Mesenchymal stem cell (in vitro differentiated cells and primary cell): ENCODE measurements around the gene SLC44A3.

Experiments used
- DNase-seq: peaks from one replicate; pipeline ENCODE4 v3.0.0-alpha.2; 2013
- H2AFZ ChIP-seq: one replicate; pipeline ENCODE4 v1.6.1; 2013; ENCODE audit warnings: low read depth, mild to moderate bottlenecking, control low read depth, inconsistent platforms, low read length, moderate library complexity
- H2AK5ac ChIP-seq: 2 replicates; pipeline ENCODE4 v1.6.1; 2013; ENCODE audit warnings: low read length, moderate library complexity, mild to moderate bottlenecking, inconsistent platforms; ENCODE audit not compliant: severe bottlenecking
- H2BK120ac ChIP-seq: one replicate; pipeline ENCODE4 v1.6.1; 2013; ENCODE audit warnings: low read depth, mild to moderate bottlenecking, inconsistent platforms, low read length, moderate library complexity
- H2BK12ac ChIP-seq, 2 experiments: one replicate each; pipeline ENCODE4 v1.6.1; 2013; ENCODE audit warnings: inconsistent platforms in 2 of 2, low read length in 2 of 2, mild to moderate bottlenecking in 2 of 2, moderate library complexity in 2 of 2, control low read depth in 1 of 2
- H2BK15ac ChIP-seq: one replicate; pipeline ENCODE4 v1.6.1; 2013; ENCODE audit warnings: mild to moderate bottlenecking, low read depth, inconsistent platforms; ENCODE audit not compliant: poor library complexity, severe bottlenecking
- H2BK5ac ChIP-seq: 2 replicates; pipeline ENCODE4 v1.6.1; 2013; ENCODE audit warnings: low read depth, mild to moderate bottlenecking, low read length, control low read depth, inconsistent platforms; ENCODE audit not compliant: poor library complexity, severe bottlenecking
- H3K14ac ChIP-seq, 2 experiments: one replicate each; pipeline ENCODE4 v1.6.1; 2013; ENCODE audit warnings: inconsistent platforms in 2 of 2, low read length in 2 of 2, control low read depth in 1 of 2, mild to moderate bottlenecking in 1 of 2, moderate library complexity in 1 of 2
- H3K18ac ChIP-seq, 2 experiments: one replicate each; pipeline ENCODE4 v1.6.1; 2013; ENCODE audit warnings: inconsistent platforms in 2 of 2, low read length in 2 of 2, control low read depth in 1 of 2, low read depth in 1 of 2, mild to moderate bottlenecking in 1 of 2
- H3K23ac ChIP-seq, 2 experiments: one replicate each; pipeline ENCODE4 v1.6.1; 2013; ENCODE audit warnings: inconsistent platforms in 2 of 2, low read length in 2 of 2, mild to moderate bottlenecking in 2 of 2, moderate library complexity in 2 of 2, control low read depth in 1 of 2
- H3K27ac ChIP-seq: 2 replicates; pipeline ENCODE4 v1.5.1; 2013; ENCODE audit warnings: mild to moderate bottlenecking, moderate library complexity, low read length, control low read depth, inconsistent platforms; ENCODE audit not compliant: poor library complexity, severe bottlenecking
- H3K27me3 ChIP-seq, 2 experiments: 2 replicates each; pipeline versions ENCODE4 v1.6.1 to v1.7.0; 2013; ENCODE audit warnings: low read length in 2 of 2, mild to moderate bottlenecking in 2 of 2, moderate library complexity in 2 of 2, control low read depth in 1 of 2, inconsistent platforms in 1 of 2; ENCODE audit not compliant: control insufficient read depth in 1 of 2, insufficient read depth in 1 of 2
- H3K36me3 ChIP-seq, 2 experiments: 2 replicates each; pipeline versions ENCODE4 v1.6.1 to v1.7.0; 2013; ENCODE audit warnings: low read length in 2 of 2, control low read depth in 1 of 2, inconsistent platforms in 1 of 2, low read depth in 1 of 2, mild to moderate bottlenecking in 1 of 2; ENCODE audit not compliant: insufficient read depth in 2 of 2, control insufficient read depth in 1 of 2
- H3K4ac ChIP-seq, 2 experiments: one replicate each; pipeline ENCODE4 v1.6.1; 2013; ENCODE audit warnings: inconsistent platforms in 2 of 2, low read length in 2 of 2, mild to moderate bottlenecking in 2 of 2, moderate library complexity in 2 of 2, control low read depth in 1 of 2, low read depth in 1 of 2
- H3K4me1 ChIP-seq: 2 replicates; pipeline ENCODE4 v1.6.1; 2013; ENCODE audit warnings: low read depth, low read length, control low read depth; ENCODE audit not compliant: control insufficient read depth, insufficient read depth
- H3K4me2 ChIP-seq: 2 replicates; pipeline ENCODE4 v1.6.1; 2013; ENCODE audit warnings: low read length, mild to moderate bottlenecking, inconsistent platforms; ENCODE audit not compliant: poor library complexity, severe bottlenecking
- H3K4me3 ChIP-seq, 2 experiments: 2 replicates each; pipeline versions ENCODE4 v1.5.1 to v1.7.0; 2013; ENCODE audit warnings: low read length in 2 of 2, mild to moderate bottlenecking in 2 of 2, control low read depth in 1 of 2, low read depth in 1 of 2; ENCODE audit not compliant: insufficient read depth in 1 of 2
- H3K79me1 ChIP-seq: replicated peaks from 2 replicates; pipeline ENCODE4 v1.6.1; 2013; ENCODE audit warnings: mild to moderate bottlenecking, control low read depth, low read length, inconsistent platforms; ENCODE audit not compliant: poor library complexity, severe bottlenecking
- H3K9ac ChIP-seq: 2 replicates; pipeline ENCODE4 v1.7.0; 2013; ENCODE audit warnings: mild to moderate bottlenecking, low read length, moderate library complexity
- H3K9me3 ChIP-seq: 2 replicates; pipeline ENCODE4 v1.7.0; 2013; ENCODE audit warnings: mild to moderate bottlenecking, low read length; ENCODE audit not compliant: control insufficient read depth
- H4K8ac ChIP-seq: one replicate; pipeline ENCODE4 v1.6.1; 2013; ENCODE audit warnings: inconsistent platforms, mild to moderate bottlenecking, low read length, moderate library complexity
- H4K91ac ChIP-seq: one replicate; pipeline ENCODE4 v1.6.1; 2013; ENCODE audit warnings: mild to moderate bottlenecking, low read length, inconsistent platforms
- WGBS: methylation state at CpG from one replicate; pipeline ENCODE4 v1.1.7; 2013; ENCODE audit warnings: mixed read lengths; 5-methylcytosine and 5-hydroxymethylcytosine counted together

The SLC44A3 gene

GRCh38 chr1:94899756-94900155 lies 79.6 kb downstream of the SLC44A3 start:
- Histone ChIP-seq H2AK5ac (no peak overlapping the region), H3K9ac (no peak overlapping the region), H3K27ac (peak overlapping the region; percentile 25), H4K91ac (no peak overlapping the region), H3K23ac (no peak overlapping the region), H3K36me3 (peaks cover 13 to 85% of the 10 kb centered on the region in 2 experiments), H2BK5ac (no peak overlapping the region), H3K79me1 (peaks cover 9% of the 10 kb centered on the region), H3K4ac (no peak overlapping the region), H3K18ac (no peak overlapping the region), H2BK120ac (no peak overlapping the region), H2AFZ (no peak overlapping the region), H3K4me1 (peaks cover 6% of the 10 kb centered on the region), H3K4me2 (no peak overlapping the region), H3K14ac (no peak overlapping the region), H2BK12ac (no peak overlapping the region), H3K27me3 (no peaks in the 10 kb centered on the region), H2BK15ac (no peak overlapping the region), H3K9me3 (no peaks in the 10 kb centered on the region), H4K8ac (no peak overlapping the region), H3K4me3 (no peak overlapping the region)
- DNase-seq = no peak
- no CpG with 5 or more reads among the region's 1 CpG for WGBS

GRCh38 chr1:94901841-94902240 lies 81.7 kb downstream of the SLC44A3 start:
- Histone ChIP-seq H3K18ac (no peak overlapping the region), H3K23ac (no peak overlapping the region), H2BK120ac (no peak overlapping the region), H3K36me3 (peaks cover 8 to 69% of the 10 kb centered on the region in 2 experiments), H3K4me3 (no peak overlapping the region), H2BK15ac (no peak overlapping the region), H4K91ac (no peak overlapping the region), H3K79me1 (peaks cover 4% of the 10 kb centered on the region), H3K27me3 (no peaks in the 10 kb centered on the region), H3K14ac (no peak overlapping the region), H2AFZ (no peak overlapping the region), H4K8ac (no peak overlapping the region), H3K9me3 (no peaks in the 10 kb centered on the region), H3K27ac (no peak overlapping the region), H3K4me2 (no peak overlapping the region), H2AK5ac (no peak overlapping the region), H2BK5ac (no peak overlapping the region), H3K4ac (no peak overlapping the region), H3K4me1 (peaks cover 6% of the 10 kb centered on the region), H3K9ac (no peak overlapping the region), H2BK12ac (no peak overlapping the region)
- DNase-seq = no peak
- 77% methylated on average over 3 of the region's 4 CpGs for WGBS

GRCh38 chr1:94903280-94904009 lies 83.3 kb downstream of the SLC44A3 start:
- Histone ChIP-seq H2BK12ac (no peak overlapping the region), H2BK5ac (no peak overlapping the region), H3K4me1 (peaks cover 6% of the 10 kb centered on the region), H3K27ac (no peak overlapping the region), H3K4ac (no peak overlapping the region), H3K4me3 (no peak overlapping the region), H2BK120ac (no peak overlapping the region), H3K27me3 (no peaks in the 10 kb centered on the region), H3K9ac (no peak overlapping the region), H3K14ac (no peak overlapping the region), H3K23ac (no peak overlapping the region), H3K18ac (no peak overlapping the region), H3K36me3 (peaks cover 8 to 58% of the 10 kb centered on the region in 2 experiments), H2AFZ (no peak overlapping the region), H3K79me1 (no peaks in the 10 kb centered on the region), H2AK5ac (no peak overlapping the region), H4K8ac (no peak overlapping the region), H2BK15ac (no peak overlapping the region), H4K91ac (no peak overlapping the region), H3K9me3 (no peaks in the 10 kb centered on the region), H3K4me2 (no peak overlapping the region)
- DNase-seq = peak; percentile 45
- WGBS = 64% methylated on average over 7 of the region's 7 CpGs

DNA sequence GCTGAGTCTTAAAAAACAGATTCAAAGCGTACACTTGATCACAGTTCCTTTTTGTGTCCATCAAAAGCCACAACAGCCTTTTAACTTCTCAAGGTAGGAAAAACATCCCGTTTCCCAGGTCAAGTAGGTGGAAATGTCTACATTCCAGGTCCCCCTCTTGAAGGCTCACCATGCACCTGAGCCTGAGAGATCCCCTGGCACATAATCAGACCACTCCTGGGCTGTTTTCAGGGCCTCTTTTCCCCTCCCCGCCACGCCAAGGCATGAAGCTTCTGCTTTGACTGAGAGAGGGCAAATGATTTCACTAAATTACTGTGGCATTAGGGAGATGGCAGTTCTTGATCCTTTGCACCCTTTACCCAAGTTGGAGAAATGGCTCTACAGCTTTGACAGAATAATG lies 85.0 kb downstream of the SLC44A3 start:
- H4K91ac ChIP-seq = no peak overlapping the region
- no peak overlapping the region for H3K4ac ChIP-seq
- no peak overlapping the region for H2AFZ ChIP-seq
- H3K9ac ChIP-seq = no peak overlapping the region
- no peak overlapping the region for H3K14ac ChIP-seq
- no peak overlapping the region for H3K18ac ChIP-seq
- peaks cover 12 to 49% of the 10 kb centered on the region in 2 experiments for H3K36me3 ChIP-seq
- no peak overlapping the region for H3K4me3 ChIP-seq
- 95% methylated on average over 4 of the region's 4 CpGs for WGBS
- no peak overlapping the region for H2BK120ac ChIP-seq
- H2BK5ac ChIP-seq = no peak overlapping the region
- no peak overlapping the region for H2BK15ac ChIP-seq
- no peak overlapping the region for H3K23ac ChIP-seq
- no peak overlapping the region for H3K4me2 ChIP-seq
- no peak overlapping the region for H4K8ac ChIP-seq
- H3K9me3 ChIP-seq = no peaks in the 10 kb centered on the region
- peaks cover 8% of the 10 kb centered on the region for H3K4me1 ChIP-seq
- no peak for DNase-seq
- no peaks in the 10 kb centered on the region for H3K27me3 ChIP-seq
- H2AK5ac ChIP-seq = no peak overlapping the region
- H3K27ac ChIP-seq = no peak overlapping the region
- no peak overlapping the region for H2BK12ac ChIP-seq
- no peaks in the 10 kb centered on the region for H3K79me1 ChIP-seq
